MM.1S (cell line): Measurements from ENCODE around the gene GPR142.

ENCODE experiments used
- DNase-seq: peaks from one replicate; pipeline ENCODE4 v3.0.0-alpha.2; 2015
- H2AFZ ChIP-seq: fragments of 300-600 bp; sonication (generic); 2 replicates; pipeline ENCODE4 v1.6.0; 2016; ENCODE audit warnings: antibody characterized with exemption, low read length
- H3F3A ChIP-seq: fragments of 300-600 bp; sonication (generic); 2 replicates; pipeline ENCODE4 v1.6.1; 2016; ENCODE audit warnings: mild to moderate bottlenecking, antibody characterized with exemption, low read length, moderate library complexity, mixed read lengths; ENCODE audit not compliant: insufficient read depth
- H3K27ac ChIP-seq: fragments of 300-600 bp; sonication (generic); 2 replicates; pipeline ENCODE4 v1.5.1; 2016; ENCODE audit warnings: mild to moderate bottlenecking, low read length
- H3K27me3 ChIP-seq: fragments of 300-600 bp; sonication (generic); replicated peaks from 2 replicates; pipeline ENCODE4 v1.6.0; 2016; ENCODE audit warnings: low read length; ENCODE audit not compliant: insufficient read depth
- H3K36me3 ChIP-seq: fragments of 300-600 bp; sonication (generic); replicated peaks from 2 replicates; pipeline ENCODE4 v1.6.1; 2016; ENCODE audit warnings: mild to moderate bottlenecking, low read length, mixed read lengths; ENCODE audit not compliant: insufficient read depth
- H3K4me1 ChIP-seq: fragments of 300-600 bp; sonication (generic); 2 replicates; pipeline ENCODE4 v1.6.1; 2016; ENCODE audit warnings: low read length, mixed read lengths
- H3K4me2 ChIP-seq: fragments of 300-600 bp; sonication (generic); 2 replicates; pipeline ENCODE4 v1.6.0; 2016; ENCODE audit warnings: low read depth, low read length
- H3K4me3 ChIP-seq: fragments of 300-600 bp; sonication (generic); 2 replicates; pipeline ENCODE4 v1.5.1; 2016; ENCODE audit warnings: low read length, mixed read lengths
- H3K79me2 ChIP-seq: fragments of 300-600 bp; sonication (generic); 2 replicates; pipeline ENCODE4 v1.6.1; 2016; ENCODE audit warnings: mixed run types, low read length, mixed read lengths
- H3K9ac ChIP-seq: fragments of 300-600 bp; sonication (generic); 2 replicates; pipeline ENCODE4 v1.6.1; 2016; ENCODE audit warnings: low read length, mixed read lengths
- H3K9me2 ChIP-seq: fragments of 300-600 bp; sonication (generic); replicated peaks from 2 replicates; pipeline ENCODE4 v1.6.1; 2016; ENCODE audit warnings: mild to moderate bottlenecking, low read length, mixed read lengths; ENCODE audit not compliant: insufficient read depth
- H3K9me3 ChIP-seq: fragments of 300-600 bp; sonication (generic); replicated peaks from 2 replicates; pipeline ENCODE4 v1.6.1; 2016; ENCODE audit warnings: mild to moderate bottlenecking, low read length, mixed read lengths; ENCODE audit not compliant: insufficient read depth
- H4K20me1 ChIP-seq: fragments of 300-600 bp; sonication (generic); 2 replicates; pipeline ENCODE4 v1.6.1; 2016; ENCODE audit warnings: mild to moderate bottlenecking, low read length, moderate library complexity, mixed read lengths; ENCODE audit not compliant: insufficient read depth
- EZH2 ChIP-seq: fragments of 300-600 bp; sonication (generic); optimal IDR thresholded peaks from 2 replicates; pipeline ENCODE3; 2017; ENCODE audit warnings: low read depth, mild to moderate bottlenecking, antibody characterized with exemption, low read length, mixed read lengths
- EZH2phosphoT487 ChIP-seq: fragments of 300-600 bp; sonication (generic); IDR thresholded peaks from 2 replicates; pipeline ENCODE4 v1.6.1; 2018; ENCODE audit warnings: antibody characterized with exemption, low read length
- TF ChIP-seq, protein P1 (sequence below): fragments of 300-600 bp; sonication (generic); IDR thresholded peaks from 2 replicates; pipeline ENCODE4 v1.5.1; 2016; ENCODE audit warnings: antibody characterized with exemption, low read length, mixed read lengths

The GPR142 gene

GRCh38 chr17:74408262-74408661 is 41.0 kb downstream of the GPR142 start:
- H3K9ac ChIP-seq: no peak overlapping the region
- H3K79me2 ChIP-seq: no peaks in the 10 kb centered on the region
- H3K27me3 ChIP-seq: peaks cover 74% of the 10 kb centered on the region
- no peaks in the 10 kb centered on the region for H3K4me1 ChIP-seq
- no peaks in the 10 kb centered on the region for H3K9me2 ChIP-seq
- no peaks in the 10 kb centered on the region for H3K36me3 ChIP-seq
- DNase-seq: no peak
- H2AFZ ChIP-seq: no peak overlapping the region
- no peaks in the 10 kb centered on the region for H3F3A ChIP-seq
- no peaks in the 10 kb centered on the region for H4K20me1 ChIP-seq
- no peak overlapping the region for H3K4me2 ChIP-seq
- H3K27ac ChIP-seq: no peak overlapping the region
- TF ChIP-seq, protein P1, sequence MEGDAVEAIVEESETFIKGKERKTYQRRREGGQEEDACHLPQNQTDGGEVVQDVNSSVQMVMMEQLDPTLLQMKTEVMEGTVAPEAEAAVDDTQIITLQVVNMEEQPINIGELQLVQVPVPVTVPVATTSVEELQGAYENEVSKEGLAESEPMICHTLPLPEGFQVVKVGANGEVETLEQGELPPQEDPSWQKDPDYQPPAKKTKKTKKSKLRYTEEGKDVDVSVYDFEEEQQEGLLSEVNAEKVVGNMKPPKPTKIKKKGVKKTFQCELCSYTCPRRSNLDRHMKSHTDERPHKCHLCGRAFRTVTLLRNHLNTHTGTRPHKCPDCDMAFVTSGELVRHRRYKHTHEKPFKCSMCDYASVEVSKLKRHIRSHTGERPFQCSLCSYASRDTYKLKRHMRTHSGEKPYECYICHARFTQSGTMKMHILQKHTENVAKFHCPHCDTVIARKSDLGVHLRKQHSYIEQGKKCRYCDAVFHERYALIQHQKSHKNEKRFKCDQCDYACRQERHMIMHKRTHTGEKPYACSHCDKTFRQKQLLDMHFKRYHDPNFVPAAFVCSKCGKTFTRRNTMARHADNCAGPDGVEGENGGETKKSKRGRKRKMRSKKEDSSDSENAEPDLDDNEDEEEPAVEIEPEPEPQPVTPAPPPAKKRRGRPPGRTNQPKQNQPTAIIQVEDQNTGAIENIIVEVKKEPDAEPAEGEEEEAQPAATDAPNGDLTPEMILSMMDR: no peak
- TF ChIP-seq EZH2 (no peak), EZH2phosphoT487 (no peak)
- H3K4me3 ChIP-seq: no peak overlapping the region
- no peaks in the 10 kb centered on the region for H3K9me3 ChIP-seq

DNA sequence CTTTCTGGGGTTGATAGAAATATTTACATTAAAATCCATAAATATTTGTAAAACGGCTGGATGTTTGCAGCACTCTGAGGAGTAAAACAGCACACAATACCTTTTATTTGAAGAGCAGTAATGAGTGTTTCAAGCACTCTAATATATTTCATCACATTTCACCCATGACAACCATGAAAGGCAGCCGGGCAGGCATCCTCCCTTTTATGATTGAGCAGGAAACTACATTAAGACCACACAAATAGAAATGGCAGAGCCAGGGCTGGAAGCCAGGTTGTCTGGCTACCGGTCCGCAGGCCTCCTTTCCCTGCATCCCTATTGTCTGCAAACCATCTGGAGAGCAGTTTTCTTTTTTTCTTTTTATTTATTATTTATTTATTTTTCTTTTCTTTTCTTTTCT is 41.5 kb downstream of the GPR142 start:
- Histone ChIP-seq H3K79me2 (no peaks in the 10 kb centered on the region), H3K9me2 (no peaks in the 10 kb centered on the region), H3K4me2 (no peak overlapping the region), H2AFZ (no peak overlapping the region), H3F3A (no peaks in the 10 kb centered on the region), H3K9ac (no peak overlapping the region), H3K4me1 (no peaks in the 10 kb centered on the region), H3K27me3 (peaks cover 74% of the 10 kb centered on the region), H3K4me3 (no peak overlapping the region), H3K27ac (no peak overlapping the region), H3K36me3 (no peaks in the 10 kb centered on the region), H4K20me1 (no peaks in the 10 kb centered on the region), H3K9me3 (no peaks in the 10 kb centered on the region)
- TF ChIP-seq EZH2phosphoT487: no peak
- TF ChIP-seq, protein P1: no peak
- no peak for TF ChIP-seq EZH2
- DNase-seq: no peak

GRCh38 chr17:74410001-74410443 is 42.7 kb downstream of the GPR142 start:
- Histone ChIP-seq H3K9me2 (no peaks in the 10 kb centered on the region), H3K27ac (no peak overlapping the region), H3K9ac (no peak overlapping the region), H3K79me2 (no peaks in the 10 kb centered on the region), H3K36me3 (no peaks in the 10 kb centered on the region), H4K20me1 (no peaks in the 10 kb centered on the region), H3K4me2 (no peak overlapping the region), H3K9me3 (no peaks in the 10 kb centered on the region), H3F3A (no peaks in the 10 kb centered on the region), H3K27me3 (peaks cover 63% of the 10 kb centered on the region), H3K4me1 (peaks cover 7% of the 10 kb centered on the region; the same call in 1 of the 2 replicates), H3K4me3 (no peak overlapping the region), H2AFZ (no peak overlapping the region)
- no peak for DNase-seq
- TF ChIP-seq EZH2 (no peak), EZH2phosphoT487 (no peak)
- TF ChIP-seq, protein P1: no peak

DNA sequence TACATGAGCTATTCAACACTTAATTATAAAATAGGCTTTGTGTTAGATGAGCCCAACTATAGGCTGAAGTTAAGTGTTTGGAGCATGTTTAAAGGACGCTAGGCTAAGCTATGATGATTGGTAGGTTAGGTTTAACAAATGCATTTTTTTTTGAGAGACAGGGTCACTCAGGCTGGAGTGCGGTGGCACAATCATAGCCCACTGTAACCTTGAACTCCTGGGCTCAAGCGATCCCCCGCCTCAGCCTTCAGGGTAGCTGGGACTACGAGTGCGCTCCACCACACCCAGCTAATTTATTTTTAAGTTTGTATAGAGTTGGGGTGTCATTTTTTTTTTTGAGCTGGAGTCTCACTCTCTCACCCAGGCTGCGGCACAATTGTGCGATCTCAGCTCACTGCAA is 45.3 kb downstream of the GPR142 start:
- no peak for DNase-seq
- H3K4me3 ChIP-seq: no peak overlapping the region
- no peak overlapping the region for H3K27ac ChIP-seq
- TF ChIP-seq EZH2phosphoT487 (no peak), EZH2 (no peak)
- TF ChIP-seq, protein P1: no peak
- no peaks in the 10 kb centered on the region for H3K9me3 ChIP-seq
- H2AFZ ChIP-seq: no peak overlapping the region
- peaks cover 7% of the 10 kb centered on the region; the same call in 1 of the 2 replicates for H3K4me1 ChIP-seq
- no peaks in the 10 kb centered on the region for H3K36me3 ChIP-seq
- H3K9me2 ChIP-seq: no peaks in the 10 kb centered on the region
- no peak overlapping the region for H3K4me2 ChIP-seq
- peaks cover 47% of the 10 kb centered on the region for H3K27me3 ChIP-seq
- no peaks in the 10 kb centered on the region for H4K20me1 ChIP-seq
- H3K9ac ChIP-seq: no peak overlapping the region
- H3F3A ChIP-seq: no peaks in the 10 kb centered on the region
- H3K79me2 ChIP-seq: no peaks in the 10 kb centered on the region
